OCI-LY1 (cell line): ENCODE data around the gene TMEM114.

Experiments
- H2AFZ ChIP-seq: fragments of 200-600 bp; sonication (generic), shearing (Covaris generic); 2 replicates; pipeline ENCODE4 v1.6.0; 2014; ENCODE audit warnings: antibody characterized with exemption, mild to moderate bottlenecking, low read length
- H3F3A ChIP-seq: fragments of 200-600 bp; sonication (generic), shearing (Covaris generic); 2 replicates; pipeline ENCODE4 v1.6.0; 2014; ENCODE audit warnings: mild to moderate bottlenecking, antibody characterized with exemption, low read length, moderate library complexity; ENCODE audit not compliant: insufficient read depth
- H3K27ac ChIP-seq: fragments of 200-600 bp; sonication (generic); 2 replicates; pipeline ENCODE4 v1.5.1; 2014; ENCODE audit warnings: low read length, mixed run types, mild to moderate bottlenecking, low read depth; ENCODE audit not compliant: poor library complexity, severe bottlenecking
- H3K27me3 ChIP-seq: fragments of 200-600 bp; sonication (generic); 2 replicates; pipeline ENCODE4 v1.6.0; 2014; ENCODE audit warnings: antibody characterized with exemption, mild to moderate bottlenecking, low read length, moderate library complexity; ENCODE audit not compliant: insufficient read depth
- H3K36me3 ChIP-seq: fragments of 200-600 bp; sonication (generic); 2 replicates; pipeline ENCODE4 v1.6.1; 2014; ENCODE audit warnings: mild to moderate bottlenecking, antibody characterized with exemption, low read length, moderate library complexity, mixed read lengths; ENCODE audit not compliant: insufficient read depth
- H3K4me1 ChIP-seq: fragments of 200-600 bp; sonication (generic); 2 replicates; pipeline ENCODE4 v1.5.1; 2014; ENCODE audit warnings: mild to moderate bottlenecking, low read length, moderate library complexity; ENCODE audit not compliant: insufficient read depth, severe bottlenecking
- H3K4me2 ChIP-seq: fragments of 200-600 bp; sonication (generic), shearing (Covaris generic); 2 replicates; pipeline ENCODE4 v1.6.1; 2014; ENCODE audit warnings: low read length
- H3K4me3 ChIP-seq: fragments of 200-600 bp; sonication (generic); 2 replicates; pipeline ENCODE4 v1.5.1; 2014; ENCODE audit warnings: low read length, low read depth, mild to moderate bottlenecking, mixed read lengths; ENCODE audit not compliant: poor library complexity, severe bottlenecking
- H3K79me2 ChIP-seq: fragments of 200-600 bp; shearing (Covaris generic); 2 replicates; pipeline ENCODE4 v1.6.1; 2016; ENCODE audit warnings: mixed run types, low read length, mixed read lengths; ENCODE audit not compliant: insufficient read depth
- H3K9ac ChIP-seq: fragments of 200-600 bp; sonication (generic), shearing (Covaris generic); 2 replicates; pipeline ENCODE4 v1.6.1; 2014; ENCODE audit warnings: mild to moderate bottlenecking, low read length, mixed read lengths
- H3K9me2 ChIP-seq: fragments of 200-600 bp; sonication (generic), shearing (Covaris generic); 2 replicates; pipeline ENCODE4 v1.6.1; 2014; ENCODE audit warnings: low read depth, mild to moderate bottlenecking, low read length, mixed read lengths
- H3K9me3 ChIP-seq: fragments of 200-600 bp; shearing (Covaris generic); 2 replicates; pipeline ENCODE4 v1.6.1; 2014; ENCODE audit warnings: low read length, mixed read lengths
- H4K20me1 ChIP-seq: fragments of 200-600 bp; sonication (generic), shearing (Covaris generic); 2 replicates; pipeline ENCODE4 v1.6.0; 2016; ENCODE audit warnings: mild to moderate bottlenecking, low read length; ENCODE audit not compliant: insufficient read depth
- CTCF ChIP-seq: fragments of 200-600 bp; sonication (generic), shearing (Covaris generic); IDR thresholded peaks from 2 replicates; pipeline ENCODE4 v1.5.1; 2017; ENCODE audit warnings: mild to moderate bottlenecking, antibody characterized with exemption, low read length, moderate library complexity, mixed read lengths
- EZH2 ChIP-seq: fragments of 200-600 bp; sonication (generic), shearing (Covaris generic); IDR thresholded peaks from 2 replicates; pipeline ENCODE4 v1.8.0; 2017; ENCODE audit warnings: borderline replicate concordance, mixed run types, mild to moderate bottlenecking, antibody characterized with exemption, low read length, moderate library complexity, mixed read lengths

Gene TMEM114

GRCh38 chr16:8622315-8622656 lies 32.0 kb upstream of the TMEM114 start:
- Histone ChIP-seq H2AFZ (no peak overlapping the region), H3K4me3 (peak overlapping the region; percentile 94), H4K20me1 (no peaks in the 10 kb centered on the region), H3K4me1 (peaks cover 9% of the 10 kb centered on the region), H3K9ac (peak overlapping the region; percentile 93), H3K79me2 (peaks cover 13% of the 10 kb centered on the region), H3K36me3 (peaks cover 17% of the 10 kb centered on the region), H3K9me2 (no peaks in the 10 kb centered on the region), H3K27ac (no peak overlapping the region), H3K4me2 (peak overlapping the region; percentile 80), H3F3A (no peaks in the 10 kb centered on the region), H3K9me3 (no peaks in the 10 kb centered on the region), H3K27me3 (peaks cover 3% of the 10 kb centered on the region; the same call in 1 of the 2 replicates)
- TF ChIP-seq CTCF (no peak), EZH2 (no peak)

- no peak within 1 kb of the TSS for H2AFZ ChIP-seq
- H3K9me2 ChIP-seq = no peaks in the 10 kb centered on the region
- TF ChIP-seq EZH2 (no peak), CTCF (no peak)
- no peaks in the 10 kb centered on the region for H4K20me1 ChIP-seq
- peak within 1 kb of the TSS; percentile 93 for H3K9ac ChIP-seq
- peak within 1 kb of the TSS; percentile 8 for H3K27ac ChIP-seq
- peaks cover 9% of the 10 kb centered on the region for H3K4me1 ChIP-seq
- no peaks in the 10 kb centered on the region for H3F3A ChIP-seq
- peak within 1 kb of the TSS; percentile 80 for H3K4me2 ChIP-seq
- H3K79me2 ChIP-seq = peaks cover 13% of the 10 kb centered on the region
- H3K27me3 ChIP-seq = peaks cover 3% of the 10 kb centered on the region; the same call in 1 of the 2 replicates
- H3K4me3 ChIP-seq = peak within 1 kb of the TSS; percentile 94
- no peaks in the 10 kb centered on the region for H3K9me3 ChIP-seq
- peaks cover 12% of the 10 kb centered on the region for H3K36me3 ChIP-seq
These were observed 31.4 kb upstream of the TMEM114 start, which contains the start of gene METTL22 for GRCh38 chr16:8621572-8622314. TSS of gene METTL22 (plus strand) at chr16:8621698. CDS start at chr16:8625666, 3,968 bp downstream.

- H3K9ac ChIP-seq = peak overlapping the region; percentile 93
- peaks cover 13% of the 10 kb centered on the region for H3K79me2 ChIP-seq
- peaks cover 4% of the 10 kb centered on the region; the same call in 1 of the 2 replicates for H3K27me3 ChIP-seq
- H3F3A ChIP-seq = no peaks in the 10 kb centered on the region
- peaks cover 9% of the 10 kb centered on the region; the same call in 1 of the 2 replicates for H3K36me3 ChIP-seq
- H3K9me2 ChIP-seq = no peaks in the 10 kb centered on the region
- H3K4me2 ChIP-seq = peak overlapping the region; percentile 80
- peaks cover 9% of the 10 kb centered on the region for H3K4me1 ChIP-seq
- no peaks in the 10 kb centered on the region for H4K20me1 ChIP-seq
- TF ChIP-seq CTCF (no peak), EZH2 (no peak)
- peak overlapping the region; percentile 94 for H3K4me3 ChIP-seq
- no peak overlapping the region for H3K27ac ChIP-seq
- no peaks in the 10 kb centered on the region for H3K9me3 ChIP-seq
- no peak overlapping the region for H2AFZ ChIP-seq
These were observed 30.9 kb upstream of the TMEM114 start for GRCh38 chr16:8621222-8621571.
